Panc1 (cell line): Measurements from ENCODE around the gene RGS6. TPM values are rescaled to one million over a fixed set of nuclear protein-coding genes. Genes with fewer than 3 reads are reported as not detected.

Source experiments
- ATAC-seq: fragments of 200-7000 bp; cut with Tn5 transposase; 2 replicates; pipeline ENCODE4 v1.9.1; 2020; ENCODE audit warnings: mild to moderate bottlenecking, moderate library complexity
- BruUV-seq: library from RNA; stranded (reverse); fragments of 400-500 nt; replicated peaks from 2 replicates; lab custom pipeline; 2021; lab: Mats Ljungman, UMichigan
- CTCF ChIA-PET: fragments of 300-600 bp; sonication (Branson Sonifier 250); formaldehyde crosslinking; loops from one replicate; lab custom pipeline; 2022; ENCODE audit warnings: antibody characterized with exemption; lab: Charles Lee
- POLR2A ChIA-PET: fragments of 300-600 bp; sonication (Branson Sonifier 250); formaldehyde crosslinking; loops from one replicate; lab custom pipeline; 2022; ENCODE audit warnings: antibody characterized with exemption; lab: Charles Lee
- DNase-seq: peaks from one replicate; pipeline ENCODE4 v3.0.0-alpha.2; 2010; ENCODE audit warnings: low read depth, low spot score
- H3K27ac ChIP-seq: 2 replicates; pipeline ENCODE4 v1.5.1; 2011; ENCODE audit warnings: mild to moderate bottlenecking, low read length, inconsistent platforms
- H3K27me3 ChIP-seq: fragments of 200-500 bp; sonication (Bioruptor generic); 2 replicates; pipeline ENCODE4 v1.6.0; 2014; ENCODE audit warnings: low read length, inconsistent platforms; ENCODE audit not compliant: control insufficient read depth, insufficient read depth
- H3K36me3 ChIP-seq: fragments of 200-500 bp; sonication (Bioruptor generic); 2 replicates; pipeline ENCODE4 v1.5.1; 2014; ENCODE audit warnings: inconsistent platforms, mild to moderate bottlenecking, low read length, moderate library complexity; ENCODE audit not compliant: control insufficient read depth, insufficient read depth
- H3K4me1 ChIP-seq: 2 replicates; pipeline ENCODE4 v1.5.1; 2011; ENCODE audit warnings: inconsistent platforms, mild to moderate bottlenecking, low read length, moderate library complexity; ENCODE audit not compliant: control insufficient read depth, insufficient read depth
- H3K4me3 ChIP-seq, 2 experiments: 2 replicates each; pipeline ENCODE4 v1.5.1; 2011 to 2012; ENCODE audit warnings: low read depth in 2 of 2, low read length in 2 of 2, mild to moderate bottlenecking in 2 of 2, inconsistent platforms in 1 of 2, moderate library complexity in 1 of 2
- H3K9me3 ChIP-seq: fragments of 200-500 bp; sonication (Bioruptor generic); 2 replicates; pipeline ENCODE4 v1.5.1; 2014; ENCODE audit warnings: low read depth, mild to moderate bottlenecking, inconsistent platforms, low read length, moderate library complexity; ENCODE audit not compliant: control insufficient read depth, insufficient read depth
- POLR2AphosphoS5 ChIP-seq: IDR thresholded peaks from 2 replicates; pipeline ENCODE4 v1.6.1; 2012; ENCODE audit warnings: mild to moderate bottlenecking, low read depth, low read length, moderate library complexity
- REST ChIP-seq, 2 experiments: IDR thresholded peaks; 2 replicates each; pipeline ENCODE4 v1.6.1; 2011 to 2012; ENCODE audit warnings: low read depth in 2 of 2, control low read depth in 1 of 2, low read length in 1 of 2, mild to moderate bottlenecking in 1 of 2, moderate library complexity in 1 of 2; ENCODE audit not compliant: insufficient read depth in 1 of 2
- SIN3A ChIP-seq: IDR thresholded peaks from 2 replicates; pipeline ENCODE4 v1.6.1; 2012; ENCODE audit warnings: low read depth, mild to moderate bottlenecking, low read length, moderate library complexity, borderline replicate concordance; ENCODE audit not compliant: insufficient read depth
- TCF7L2 ChIP-seq: IDR thresholded peaks from 2 replicates; pipeline ENCODE4 v1.6.1; 2011; ENCODE audit warnings: mild to moderate bottlenecking, low read depth, low read length, inconsistent platforms
- in situ Hi-C: cut with HindIII; loops from 2 replicates; pipeline ENCODE4 v1.10.0; 2016; ENCODE audit warnings: low sequenced_read_pairs, low pct_unique_long_range_greater_than_20kb
- intact Hi-C: fragments of 100-400 bp; cut with micrococcal nuclease; formaldehyde crosslinking; loops from one replicate; pipeline ENCODE4 v1.10.0; 2022; ENCODE audit not compliant: unreplicated experiment
- total RNA-seq: library from RNA; stranded (reverse); gene quantifications from one replicate; pipeline ENCODE4 v1.2.1, GENCODE V29; 2021; ENCODE audit not compliant: unreplicated experiment
- TF ChIP-seq, protein P1 (sequence below): fragments of 450-650 bp; IDR thresholded peaks from 2 replicates; pipeline ENCODE4 v1.5.1; 2017; ENCODE audit warnings: mild to moderate bottlenecking

The RGS6 gene
- total RNA-seq, 1 experiment from 2014 or later = not detected

GRCh38 chr14:72253503-72253902, 321.3 kb downstream of the RGS6 start:
- in situ Hi-C loops = no loop called here
- Histone ChIP-seq H3K4me3 (no peak overlapping the region), H3K36me3 (no peaks in the 10 kb centered on the region), H3K9me3 (no peaks in the 10 kb centered on the region), H3K4me1 (no peaks in the 10 kb centered on the region), H3K27ac (no peak overlapping the region), H3K27me3 (no peaks in the 10 kb centered on the region)
- intact Hi-C loops = no loop called here
- no TSS peak for BruUV-seq
- DNase-seq (no peak), ATAC-seq (no peak)
- TF ChIP-seq, protein P1, sequence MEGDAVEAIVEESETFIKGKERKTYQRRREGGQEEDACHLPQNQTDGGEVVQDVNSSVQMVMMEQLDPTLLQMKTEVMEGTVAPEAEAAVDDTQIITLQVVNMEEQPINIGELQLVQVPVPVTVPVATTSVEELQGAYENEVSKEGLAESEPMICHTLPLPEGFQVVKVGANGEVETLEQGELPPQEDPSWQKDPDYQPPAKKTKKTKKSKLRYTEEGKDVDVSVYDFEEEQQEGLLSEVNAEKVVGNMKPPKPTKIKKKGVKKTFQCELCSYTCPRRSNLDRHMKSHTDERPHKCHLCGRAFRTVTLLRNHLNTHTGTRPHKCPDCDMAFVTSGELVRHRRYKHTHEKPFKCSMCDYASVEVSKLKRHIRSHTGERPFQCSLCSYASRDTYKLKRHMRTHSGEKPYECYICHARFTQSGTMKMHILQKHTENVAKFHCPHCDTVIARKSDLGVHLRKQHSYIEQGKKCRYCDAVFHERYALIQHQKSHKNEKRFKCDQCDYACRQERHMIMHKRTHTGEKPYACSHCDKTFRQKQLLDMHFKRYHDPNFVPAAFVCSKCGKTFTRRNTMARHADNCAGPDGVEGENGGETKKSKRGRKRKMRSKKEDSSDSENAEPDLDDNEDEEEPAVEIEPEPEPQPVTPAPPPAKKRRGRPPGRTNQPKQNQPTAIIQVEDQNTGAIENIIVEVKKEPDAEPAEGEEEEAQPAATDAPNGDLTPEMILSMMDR = no peak
- TF ChIP-seq TCF7L2 (no peak), REST (IDR thresholded peaks at IDR 0.05; ENCODE audit: insufficient read depth in 1 of 2, low read depth in 2 of 2, low read length in 1 of 2) (no peak), SIN3A (no peak), POLR2AphosphoS5 (no peak)
- CTCF ChIA-PET = no interaction called here
- POLR2A ChIA-PET = no interaction called here

GRCh38 chr14:72254202-72254936, 322.1 kb downstream of the RGS6 start:
- Histone ChIP-seq H3K4me3 (no peak overlapping the region), H3K36me3 (no peaks in the 10 kb centered on the region), H3K9me3 (no peaks in the 10 kb centered on the region), H3K4me1 (no peaks in the 10 kb centered on the region), H3K27me3 (no peaks in the 10 kb centered on the region), H3K27ac (no peak overlapping the region)
- POLR2A ChIA-PET = no interaction called here
- DNase-seq (no peak), ATAC-seq (no peak)
- in situ Hi-C loops (no loop called here), intact Hi-C loops (no loop called here)
- CTCF ChIA-PET = no interaction called here
- TF ChIP-seq SIN3A = no peak
- TF ChIP-seq REST (IDR thresholded peaks at IDR 0.05; ENCODE audit: insufficient read depth in 1 of 2, low read depth in 2 of 2, low read length in 1 of 2) = no peak
- no peak for TF ChIP-seq POLR2AphosphoS5
- TF ChIP-seq TCF7L2 = no peak
- TF ChIP-seq, protein P1 = no peak
- BruUV-seq = no TSS peak
